GM12875 (cell line): ENCODE measurements around the gene GRXCR2.

Experiments
- H3K4me3 ChIP-seq: one replicate; pipeline ENCODE4 v1.5.1; 2011; ENCODE audit warnings: low read depth, low read length, control low read depth
- CTCF ChIP-seq: IDR thresholded peaks from 2 replicates; pipeline ENCODE4 v1.5.1; 2011; ENCODE audit warnings: low read depth, mild to moderate bottlenecking, control low read depth, inconsistent platforms, low read length, moderate library complexity, borderline replicate concordance; ENCODE audit not compliant: insufficient read depth

Gene GRXCR2

GRCh38 chr5:145835848-145836239, 37.0 kb downstream of the GRXCR2 start:
- no peak for TF ChIP-seq CTCF
- H3K4me3 ChIP-seq: no peak overlapping the region

- no peak within 1 kb of the TSS for H3K4me3 ChIP-seq
- no peak for TF ChIP-seq CTCF
Observed at GRCh38 chr5:145834917-145835847, 37.6 kb downstream of the GRXCR2 start, which contains the start of gene PRELID2. PRELID2 (minus strand) TSS chr5:145835342; CDS start chr5:145835251, 91 bp downstream.

GRCh38 chr5:145834554-145834916, 38.3 kb downstream of the GRXCR2 start:
- TF ChIP-seq CTCF: no peak

GRCh38 chr5:145833631-145834200, 39.1 kb downstream of the GRXCR2 start:
- no peak for TF ChIP-seq CTCF
- H3K4me3 ChIP-seq: no peak overlapping the region

More at GRCh38 chr5:145834554-145834916, 38.3 kb downstream of the GRXCR2 start:
- no peak overlapping the region for H3K4me3 ChIP-seq

GRCh38 chr5:145830594-145830993, 42.2 kb downstream of the GRXCR2 start:
- no peak overlapping the region for H3K4me3 ChIP-seq
- no peak for TF ChIP-seq CTCF

- no peak overlapping the region for H3K4me3 ChIP-seq
- TF ChIP-seq CTCF: no peak
Observed at GRCh38 chr5:145829708-145830361, 43.0 kb downstream of the GRXCR2 start.
